HG03457 (cell line): ENCODE data around the gene BCL2L1.
"Not testable (repeated sequence)": the region's sequence is repeated elsewhere in the genome, so short reads cannot be mapped to it uniquely, and the experiment has no call there.

Experiments
- ATAC-seq: cut with Tn5 transposase; IDR thresholded peaks from one replicate; pipeline ENCODE4 v1.9.1; 2021; ENCODE audit warnings: moderate number of reproducible peaks; ENCODE audit not compliant: unreplicated experiment

Gene BCL2L1

DNA sequence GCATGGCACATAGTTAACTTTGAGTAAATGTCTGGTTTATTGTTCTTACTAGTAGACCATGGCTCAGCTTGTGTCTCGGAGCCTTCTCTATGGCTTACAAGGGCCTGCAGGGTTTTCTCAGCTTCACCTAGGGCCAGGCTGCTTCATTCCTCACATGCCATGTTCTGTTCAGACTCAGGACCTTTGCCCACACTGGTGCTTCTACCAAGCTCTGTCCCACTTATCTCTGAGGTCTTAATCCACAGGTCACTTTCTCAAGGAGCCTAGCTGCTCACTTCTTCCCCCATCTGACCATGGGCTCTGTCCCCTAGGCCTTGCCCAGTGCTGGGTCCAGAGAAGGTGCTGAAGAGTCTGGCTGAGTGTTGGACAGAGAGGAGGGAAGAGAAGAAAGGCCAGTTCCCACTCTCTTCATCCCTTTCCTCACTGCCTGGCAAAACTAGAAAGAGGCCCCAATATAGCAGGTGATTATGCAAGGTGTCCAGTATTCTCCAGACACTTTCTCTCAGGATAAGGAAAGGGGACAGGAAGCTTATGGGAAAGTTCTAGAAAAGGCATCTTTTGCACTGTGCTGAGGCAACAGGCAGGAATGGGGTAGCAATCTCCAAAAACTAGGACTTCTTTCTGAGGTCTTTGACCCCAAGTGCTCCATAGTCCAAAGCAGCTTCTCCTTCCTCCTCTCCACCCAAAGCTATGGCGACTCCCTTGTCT is 45.0 kb downstream of the BCL2L1 start:
- ATAC-seq: no peak

DNA sequence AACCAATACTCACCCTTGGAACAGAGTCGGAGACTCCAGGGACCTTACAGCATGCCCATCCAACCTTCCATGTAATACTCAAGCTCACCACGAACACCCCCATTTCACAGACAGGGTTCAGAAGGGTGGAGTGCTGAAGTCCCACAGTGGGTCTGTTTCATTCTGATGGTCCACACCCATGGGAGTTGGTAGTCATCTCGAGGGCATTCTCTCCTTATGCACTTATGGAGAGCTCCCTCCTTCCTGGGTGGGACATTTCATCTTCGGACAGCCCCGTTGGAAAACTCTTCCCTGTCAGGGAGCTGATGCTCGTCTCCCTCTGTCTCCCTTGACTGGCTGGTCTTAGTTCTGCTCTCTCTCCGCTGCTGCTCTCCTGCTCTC is 46.1 kb downstream of the BCL2L1 start:
- no peak for ATAC-seq

DNA sequence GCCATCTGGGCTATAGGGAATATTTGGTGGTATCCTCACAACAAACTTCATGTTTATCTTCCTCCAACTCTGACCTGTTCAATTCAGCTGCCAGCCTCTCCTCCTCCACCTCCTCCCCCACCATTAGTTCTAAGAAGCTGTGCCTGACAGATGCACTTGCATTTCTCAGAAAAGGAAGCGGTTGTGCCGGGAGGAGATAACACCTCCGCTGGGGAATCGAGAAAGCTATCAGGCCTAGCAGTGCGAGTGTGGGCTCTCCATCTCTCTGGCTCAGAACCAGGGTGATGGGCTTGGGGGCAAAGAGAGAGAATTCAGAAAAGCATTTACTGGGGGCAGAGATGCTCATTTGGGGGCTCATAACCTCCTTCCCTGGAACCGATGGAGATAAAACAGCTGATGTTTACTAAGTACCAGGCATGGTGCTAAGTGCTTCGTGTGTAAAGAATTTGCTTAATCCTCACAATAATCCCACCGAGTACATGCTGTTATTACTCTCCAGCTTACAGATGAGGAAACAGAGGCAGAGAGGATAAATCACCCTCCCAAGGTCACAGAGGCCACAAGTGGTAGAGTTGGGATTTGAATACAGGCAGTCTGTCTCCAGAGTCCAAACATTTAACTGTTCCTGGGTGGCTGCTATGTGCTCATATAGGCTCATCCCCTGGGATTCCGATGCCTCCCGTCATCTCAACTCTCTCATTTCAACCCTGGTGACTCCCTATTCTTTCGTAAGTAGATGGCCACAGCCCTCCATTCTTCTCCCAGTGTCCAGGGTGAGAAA is 46.6 kb downstream of the BCL2L1 start:
- no peak for ATAC-seq

DNA sequence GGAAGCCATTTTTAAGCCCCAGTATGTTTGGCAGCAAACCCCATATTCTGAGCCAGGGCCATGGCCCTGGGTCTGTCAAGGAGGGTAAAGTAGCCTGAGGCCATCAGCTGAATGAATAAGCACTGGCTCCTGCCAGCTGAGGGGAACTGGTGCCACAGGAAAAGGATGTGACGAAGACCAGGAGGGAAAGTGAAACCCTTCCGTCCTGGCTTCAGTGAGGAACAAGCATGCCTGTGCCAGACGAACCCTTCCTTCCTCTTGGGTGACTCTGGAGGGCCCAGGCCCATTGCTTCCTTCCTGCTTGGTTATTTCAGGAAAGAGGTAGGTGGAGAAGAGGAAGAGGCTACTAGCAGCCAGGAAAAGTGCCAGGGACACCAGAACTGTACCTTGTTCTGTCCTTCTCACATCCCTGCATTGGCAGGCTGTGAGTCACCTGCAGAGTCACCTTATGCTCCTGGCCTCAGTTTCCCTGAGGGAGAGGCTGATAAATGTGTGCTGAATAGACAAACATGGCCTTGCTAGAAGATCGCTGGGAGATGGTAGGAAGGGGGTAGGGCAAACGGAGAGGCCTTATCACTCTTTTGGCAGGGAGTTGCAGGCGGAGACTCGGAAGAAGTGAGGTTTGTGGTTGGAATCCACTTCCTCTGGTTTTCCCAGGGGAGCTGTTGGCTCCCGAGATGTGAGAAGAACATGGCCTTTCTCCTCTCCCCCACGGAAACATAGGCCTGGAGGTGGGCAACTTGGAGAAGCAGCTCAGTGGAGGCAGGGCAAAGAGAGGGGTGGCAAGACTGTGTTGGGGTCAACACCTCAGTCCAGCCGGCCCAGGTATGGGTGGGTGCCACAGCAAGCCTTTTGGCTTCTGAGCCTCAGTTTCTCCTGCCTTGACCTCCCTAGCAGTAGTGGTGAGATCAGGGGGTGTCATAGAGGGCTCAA is 47.5 kb downstream of the BCL2L1 start:
- peak; percentile 62 for ATAC-seq

DNA sequence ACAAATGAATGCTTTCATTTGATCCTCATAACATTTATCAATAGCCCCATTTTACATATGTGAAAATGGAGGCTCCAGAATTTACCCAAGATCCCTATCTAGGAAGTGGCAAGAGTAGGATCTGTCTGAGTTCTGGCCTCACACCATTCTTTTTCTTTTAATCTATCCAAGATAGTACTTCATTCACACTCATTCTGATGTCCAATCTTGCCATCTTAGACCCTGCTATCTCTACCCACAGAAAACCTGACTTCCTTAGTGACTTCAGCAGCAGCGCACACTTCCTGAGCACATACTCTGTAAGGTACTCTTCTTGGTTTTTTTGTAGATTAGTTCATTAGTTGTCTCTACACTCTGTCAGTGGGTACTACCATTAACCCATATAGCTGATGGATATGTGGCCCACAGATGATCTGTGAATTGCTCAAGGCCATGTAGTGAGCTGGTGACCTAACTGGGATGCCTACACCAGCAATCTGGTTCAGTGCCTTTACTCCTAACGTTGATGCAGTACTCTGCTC is 48.7 kb downstream of the BCL2L1 start:
- ATAC-seq: no peak

DNA sequence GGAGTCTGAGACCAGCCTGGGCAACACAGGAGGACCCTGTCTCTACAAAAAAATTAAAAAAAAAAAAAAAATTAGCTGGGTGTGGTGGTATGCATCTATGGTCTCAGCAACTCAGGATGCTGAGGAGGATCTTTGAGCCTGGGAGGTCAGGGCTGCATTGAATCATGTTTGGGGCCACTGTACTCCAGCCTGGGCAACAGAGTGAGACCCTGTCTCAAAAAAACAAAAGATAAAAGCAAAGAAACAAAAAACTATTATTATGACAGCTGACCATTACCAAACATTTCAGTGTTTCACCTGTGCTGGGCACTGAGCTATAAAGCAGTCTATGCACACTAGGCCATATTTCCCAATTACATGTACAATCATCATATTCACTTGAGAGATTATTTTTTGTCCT is 49.2 kb downstream of the BCL2L1 start:
- no peak for ATAC-seq

DNA sequence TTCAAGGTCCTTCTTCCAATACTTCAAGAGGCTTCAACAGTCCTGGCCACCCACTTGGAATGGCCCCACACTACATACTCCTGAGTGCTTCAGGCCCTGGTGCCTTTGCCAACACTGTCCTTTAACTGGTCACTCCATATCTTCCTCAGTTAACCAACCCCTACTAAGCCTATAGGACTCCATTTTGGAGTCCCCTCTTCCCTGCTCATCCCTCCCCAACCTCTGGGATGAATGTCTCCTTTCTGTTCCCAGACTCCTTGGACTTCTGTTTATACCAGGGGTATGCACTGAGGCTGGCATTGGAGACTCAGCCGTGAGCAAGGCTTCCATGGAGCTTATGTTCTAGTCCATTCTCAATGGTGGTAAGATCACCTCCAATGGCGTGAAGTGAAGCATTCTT is 51.3 kb downstream of the BCL2L1 start:
- ATAC-seq: no peak

DNA sequence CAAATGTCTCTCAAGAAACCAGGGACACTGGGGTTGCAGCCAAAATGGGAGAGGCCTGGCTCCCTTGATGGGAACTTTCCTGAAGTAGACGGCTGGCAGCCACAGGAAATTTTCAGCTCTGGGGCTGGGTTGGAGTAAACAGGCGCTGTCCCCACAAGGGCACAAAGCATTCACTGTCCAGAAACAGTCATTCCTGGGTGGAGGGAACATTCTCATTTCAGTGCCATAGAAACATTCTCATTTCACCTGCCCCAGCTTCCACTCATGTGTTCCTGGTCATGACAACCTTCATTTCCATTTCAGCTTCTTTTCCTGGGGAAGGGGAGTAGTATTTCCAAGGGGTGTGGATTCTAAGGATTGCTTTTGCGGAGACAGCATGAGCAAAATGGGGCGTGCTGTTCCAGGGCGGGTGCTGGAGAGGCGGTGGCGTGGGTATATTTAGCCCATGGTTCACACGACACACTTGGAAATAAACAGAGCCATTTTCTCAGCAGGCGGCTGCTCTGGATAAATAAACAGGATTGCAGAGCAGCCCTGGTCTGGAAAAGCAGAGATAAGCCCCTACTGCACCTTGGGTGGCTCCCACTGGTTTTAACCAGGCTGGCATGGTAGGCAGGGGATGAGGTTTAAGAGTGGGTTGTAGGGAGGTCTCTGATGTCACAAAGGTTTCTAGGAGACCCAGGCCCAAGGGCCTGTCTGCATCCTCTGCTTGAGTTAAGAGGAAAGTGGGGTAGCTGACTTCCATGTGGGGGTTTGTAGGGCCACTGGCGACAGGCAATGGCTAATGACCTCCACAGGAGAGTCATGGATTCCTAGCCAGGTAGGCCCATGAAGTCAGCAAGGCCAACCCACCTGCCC is 52.1 kb downstream of the BCL2L1 start:
- no peak for ATAC-seq

DNA sequence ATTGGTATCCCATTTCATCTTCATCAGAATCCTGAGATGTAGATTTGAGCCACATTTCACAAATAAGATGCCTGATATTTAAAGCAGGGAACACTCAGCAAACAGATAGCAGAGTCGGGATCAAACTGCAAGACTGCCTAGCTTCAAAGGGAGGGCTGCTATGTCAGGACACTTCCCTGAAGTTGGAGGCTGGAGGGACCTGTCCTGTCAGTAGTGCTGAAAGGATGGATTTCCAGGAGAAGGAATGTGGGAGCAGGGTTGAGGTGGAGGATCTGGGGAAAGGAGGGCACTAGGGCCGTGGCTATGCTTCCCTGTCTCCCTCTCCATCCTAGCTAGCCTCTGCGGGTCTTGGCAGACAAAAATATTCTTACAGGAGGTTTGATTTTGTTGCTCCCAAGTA is 52.8 kb downstream of the BCL2L1 start:
- ATAC-seq: no peak

DNA sequence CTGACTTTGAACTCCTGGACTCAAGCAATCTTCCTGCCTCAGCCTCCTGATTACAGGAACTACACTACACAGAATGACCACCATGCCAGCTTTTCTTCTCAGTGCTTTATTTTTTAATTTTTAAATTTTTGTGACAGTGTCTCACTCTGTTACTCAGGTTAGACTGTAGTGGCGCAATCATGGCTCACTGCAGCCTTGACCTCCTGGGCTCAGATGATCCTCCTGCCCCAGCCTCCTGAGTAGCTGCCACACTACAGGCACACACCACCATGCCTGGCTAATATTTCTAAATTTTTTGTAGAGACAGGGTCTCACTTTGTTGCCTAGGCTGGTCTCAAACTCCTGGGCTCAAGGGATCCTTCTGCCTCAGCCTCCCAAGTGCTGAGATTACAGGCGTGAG is 53.7 kb downstream of the BCL2L1 start:
- ATAC-seq: not testable (repeated sequence)

DNA sequence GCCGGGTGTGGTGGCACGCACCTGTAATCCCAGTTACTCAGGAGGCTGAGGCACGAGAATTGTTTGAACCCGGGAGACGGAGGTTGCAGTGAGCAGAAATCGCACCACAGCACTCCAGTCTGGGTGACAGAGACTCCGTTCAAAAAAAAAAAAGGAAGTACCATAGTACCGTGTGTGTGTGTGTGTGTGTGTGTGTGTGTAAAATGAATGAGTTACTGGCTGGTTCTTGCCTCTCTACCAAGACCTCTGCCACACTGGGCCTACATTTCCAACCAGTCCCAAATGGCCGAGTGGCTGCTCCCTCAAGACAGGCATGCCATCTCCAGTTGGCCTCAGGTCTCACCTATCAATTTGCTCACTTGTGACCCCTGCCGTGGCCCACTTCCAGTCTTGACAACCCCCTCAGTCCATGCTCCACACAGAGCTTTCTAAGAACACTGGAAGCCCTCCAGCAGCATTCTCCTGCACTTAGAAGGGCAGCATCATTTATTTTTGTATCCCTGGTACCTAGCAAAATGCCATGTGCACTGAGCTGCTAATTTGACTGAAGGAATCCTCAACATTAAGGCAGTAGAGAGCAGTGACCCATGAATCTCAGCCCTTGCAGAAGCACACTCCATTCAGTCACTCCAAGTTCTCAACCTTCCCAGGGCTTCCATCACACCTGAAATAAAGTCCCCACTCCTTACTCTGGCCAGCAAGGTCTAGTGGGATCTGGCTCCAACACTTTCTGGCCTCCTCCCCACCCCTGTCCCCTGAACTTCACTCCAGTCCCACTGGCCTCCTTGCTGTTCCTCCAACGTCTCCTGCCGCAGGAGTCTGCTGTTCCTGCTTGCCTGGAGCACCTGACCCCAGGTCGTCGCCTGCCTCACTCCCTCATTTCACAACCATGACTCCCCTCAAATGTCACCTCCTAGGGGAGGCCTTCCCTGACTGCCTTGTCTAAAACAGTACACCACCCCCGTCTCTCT is 55.1 kb downstream of the BCL2L1 start:
- no peak for ATAC-seq

DNA sequence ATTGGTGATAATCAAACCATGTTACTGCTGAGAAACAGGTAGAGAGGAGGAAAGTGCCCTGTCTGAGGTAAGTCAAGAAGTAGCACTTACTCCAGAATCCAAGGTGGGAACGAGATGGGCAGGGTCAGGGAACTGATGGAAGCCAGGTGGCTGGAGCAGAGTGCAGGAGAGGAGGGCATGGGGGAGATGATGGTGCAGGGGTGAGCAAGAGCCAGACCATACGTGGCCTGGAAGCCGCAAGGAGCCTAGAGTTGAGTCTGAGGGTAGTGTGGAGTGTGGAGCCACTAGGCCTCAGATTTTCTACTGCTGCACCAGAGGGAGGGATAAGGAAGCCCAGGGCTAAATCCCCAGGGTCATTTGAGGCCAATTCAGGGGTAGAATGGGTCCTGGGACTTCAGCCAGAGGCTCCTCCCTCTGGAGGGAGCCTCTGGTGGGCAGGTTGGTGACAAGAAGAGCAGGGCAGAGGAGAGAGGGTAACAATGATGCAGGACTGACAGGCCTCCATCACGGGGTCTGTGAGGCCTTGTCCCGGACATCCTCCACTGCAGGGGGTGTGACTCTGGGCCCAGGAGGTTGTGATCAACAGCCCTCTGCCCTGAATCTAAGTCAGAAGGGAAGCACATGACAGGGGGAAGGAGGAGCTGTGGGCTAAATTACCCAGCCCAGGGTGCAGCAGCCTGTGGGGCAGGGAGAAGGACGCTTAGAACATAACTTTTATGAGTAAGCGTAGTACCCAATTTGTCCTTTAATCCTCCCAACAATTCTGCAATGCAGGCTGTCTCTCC is 56.2 kb downstream of the BCL2L1 start:
- ATAC-seq: no peak

DNA sequence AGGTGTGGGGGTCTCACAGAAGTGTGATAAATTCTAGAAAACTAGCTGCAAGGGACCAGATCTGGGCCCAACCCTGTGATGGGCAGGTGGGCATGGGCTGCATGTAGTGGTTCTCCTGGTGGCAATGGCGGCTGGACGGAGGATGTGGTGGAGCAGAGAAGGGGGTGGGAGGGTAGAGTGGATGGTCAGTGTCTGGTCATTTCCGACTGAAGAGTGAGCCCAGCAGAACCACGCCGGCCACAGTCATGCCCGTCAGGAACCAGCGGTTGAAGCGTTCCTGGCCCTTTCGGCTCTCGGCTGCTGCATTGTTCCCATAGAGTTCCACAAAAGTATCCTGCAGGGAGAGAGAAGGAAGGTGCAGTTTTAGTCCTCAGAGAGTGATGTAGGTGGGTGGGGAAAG is 56.9 kb downstream of the BCL2L1 start:
- ATAC-seq: no peak

DNA sequence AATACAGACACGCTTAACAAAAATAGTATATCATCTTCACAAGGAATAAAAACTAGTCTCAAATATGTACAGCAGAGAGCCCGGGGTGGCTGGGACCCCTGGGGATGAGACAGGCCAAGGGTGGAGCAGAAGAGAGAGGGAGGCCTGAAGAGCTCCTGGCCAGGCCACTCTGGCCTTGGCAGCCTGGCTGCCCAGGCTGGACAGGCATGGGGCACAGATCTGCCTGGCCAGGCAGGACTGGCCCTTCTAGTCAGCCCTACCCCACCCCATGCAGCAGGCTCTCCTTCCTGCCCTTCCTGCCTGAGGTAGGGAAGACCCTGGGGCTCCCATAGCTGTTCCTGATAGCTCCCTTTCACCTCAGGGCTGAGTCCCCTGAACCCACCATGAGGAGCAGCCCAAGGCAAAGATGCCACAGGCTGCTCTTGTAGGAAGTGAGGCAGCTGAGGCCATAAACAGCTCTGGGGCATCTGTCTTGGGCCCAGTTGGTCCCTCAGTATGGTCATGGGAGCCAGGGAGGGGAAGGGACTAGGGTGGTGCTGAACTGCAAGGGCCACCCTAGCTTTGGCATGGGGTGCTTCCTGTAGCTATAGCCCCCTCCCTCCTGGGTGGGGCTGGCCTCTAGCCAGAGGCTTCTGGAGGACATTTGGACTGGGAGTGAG is 57.8 kb downstream of the BCL2L1 start:
- no peak for ATAC-seq

DNA sequence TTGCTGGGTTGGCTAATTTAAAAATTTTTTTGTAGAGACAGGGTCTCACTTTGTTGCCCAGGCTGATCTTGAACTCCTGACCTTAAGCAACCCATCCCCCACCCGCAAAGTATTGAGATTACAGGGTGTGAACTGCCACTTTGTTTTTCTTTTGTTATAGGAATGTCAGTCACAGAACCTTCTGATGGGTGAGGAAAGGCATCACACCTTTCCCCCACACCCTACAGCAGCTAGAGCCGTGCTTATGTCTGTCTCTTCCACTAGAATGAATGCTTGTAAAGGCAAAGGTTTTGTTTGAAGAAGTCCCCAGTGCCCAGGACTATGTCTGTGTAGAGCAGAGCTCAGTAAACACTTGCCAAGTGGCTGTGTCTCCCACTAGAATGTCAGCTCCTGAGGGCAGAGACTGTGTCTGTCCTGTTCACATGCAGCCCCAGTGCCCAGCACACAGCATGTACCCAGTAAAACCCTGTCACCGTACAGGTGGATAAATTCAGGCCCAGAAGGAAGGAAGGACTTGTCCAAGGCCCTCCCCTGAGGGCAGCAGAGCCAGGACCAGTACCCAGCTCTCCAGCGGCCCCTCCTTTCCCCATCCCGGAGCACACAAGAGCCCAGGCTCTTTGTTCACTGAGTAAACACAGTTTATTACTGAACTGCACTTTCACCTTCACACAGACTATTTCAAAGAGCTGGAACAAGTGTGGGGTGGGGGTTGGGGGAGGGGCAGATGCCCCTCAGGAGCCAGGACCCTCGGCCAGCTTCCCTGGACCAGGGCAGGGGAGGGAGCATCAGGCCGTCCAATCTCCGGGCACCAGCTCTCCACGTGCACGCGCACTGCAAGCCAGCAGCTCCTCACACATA is 58.6 kb downstream of the BCL2L1 start:
- ATAC-seq: no peak

DNA sequence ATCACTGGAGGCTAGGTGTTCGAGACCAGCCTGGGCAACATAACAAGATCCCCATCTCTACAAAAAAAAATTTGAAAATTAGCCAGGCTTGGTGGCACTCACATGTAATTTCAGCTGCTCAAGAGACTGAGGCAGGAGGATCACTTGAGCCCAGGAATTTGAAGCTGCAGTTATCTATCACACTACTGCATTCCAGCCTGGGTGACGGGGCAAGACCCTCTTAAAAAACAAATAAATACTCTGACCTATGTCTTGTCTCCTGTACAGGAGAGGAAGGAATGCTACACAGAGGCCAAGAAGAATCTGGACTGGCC is 59.2 kb downstream of the BCL2L1 start:
- no peak for ATAC-seq

DNA sequence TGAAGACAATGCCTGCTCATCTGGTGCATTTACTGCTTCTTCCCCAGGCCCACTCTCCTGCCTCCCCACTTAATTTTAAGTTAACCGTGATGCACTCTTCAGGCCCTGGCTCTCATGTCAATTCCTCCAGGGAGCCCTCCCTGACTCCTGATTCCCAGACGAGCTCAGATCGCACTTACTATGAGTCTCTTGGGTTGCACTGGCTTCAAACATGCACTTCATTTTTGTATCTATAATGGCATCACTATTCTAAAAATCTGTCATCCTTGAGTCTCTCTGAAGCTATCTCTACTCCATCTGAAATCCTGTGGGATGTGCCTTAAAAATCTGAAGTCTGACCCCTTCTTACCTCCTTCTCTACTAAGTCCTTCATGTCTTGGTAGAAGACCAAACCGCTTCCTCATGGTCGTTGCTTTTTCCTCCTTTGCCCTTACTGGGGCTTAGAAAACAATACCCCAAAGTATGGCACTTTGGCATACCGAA is 60.3 kb downstream of the BCL2L1 start:
- no peak for ATAC-seq
